Uterus (tissue), 4 donors: ENCODE measurements around the gene DLGAP1. TPM values are rescaled to one million over a fixed set of nuclear protein-coding genes. Genes with fewer than 3 reads are reported as not detected.

Experiments
- DNase-seq, 2 donors: peaks; one replicate each; pipeline ENCODE4 v3.0.0-alpha.2; 2019 to 2020
- H3K27ac ChIP-seq, 2 donors: fragments of 200-600 bp; sonication (generic); 1 replicate in 1 of 2; 2 replicates in 1 of 2; pipeline ENCODE4 v1.5.1; 2016 to 2018
- H3K27me3 ChIP-seq, 2 donors: fragments of 200-600 bp; sonication (generic); one replicate each; pipeline ENCODE4 v1.5.1; 2018 to 2019; ENCODE audit warnings: control low read depth in 1 of 2
- H3K36me3 ChIP-seq, 2 donors: fragments of 200-600 bp; sonication (generic); one replicate each; pipeline ENCODE4 v1.5.1; 2019; ENCODE audit warnings: control low read depth in 1 of 2
- H3K4me1 ChIP-seq, 2 donors: fragments of 200-600 bp; sonication (generic); one replicate each; pipeline ENCODE4 v1.5.1; 2018 to 2019; ENCODE audit warnings: control low read depth in 1 of 2
- H3K4me3 ChIP-seq, 2 donors: fragments of 200-600 bp; sonication (generic); 1 replicate in 1 of 2; 2 replicates in 1 of 2; pipeline ENCODE4 v1.5.1; 2018 to 2019; ENCODE audit warnings: mild to moderate bottlenecking in 1 of 2
- H3K9me3 ChIP-seq, 2 donors: fragments of 200-600 bp; sonication (generic); one replicate each; pipeline ENCODE4 v1.5.1; 2019; ENCODE audit warnings: control low read depth in 1 of 2
- CTCF ChIP-seq, 4 experiments: fragments of 200-600 bp in 2 of 4; fragments of 450-650 bp in 2 of 4; sonication (generic) in 2 of 4; IDR thresholded peaks; one replicate each; pipeline ENCODE4 v1.5.1; 2016 to 2019; ENCODE audit warnings: antibody characterized with exemption in 4 of 4, mild to moderate bottlenecking in 2 of 4, moderate library complexity in 1 of 4
- POLR2A ChIP-seq, 2 donors: fragments of 450-650 bp; IDR thresholded peaks; one replicate each; pipeline ENCODE4 v1.6.1; 2016; ENCODE audit warnings: antibody characterized with exemption in 2 of 2, mild to moderate bottlenecking in 1 of 2, moderate library complexity in 1 of 2
- intact Hi-C: fragments of 100-400 bp; cut with DNase I; formaldehyde crosslinking; loops from one replicate; pipeline ENCODE4 v1.15.1; 2023; ENCODE audit warnings: low total_unique reads
- total RNA-seq, 4 donors: library from RNA; depleted of rRNA in 3 of 4; stranded (reverse); fragments of >200 nt in 3 of 4; gene quantifications; one replicate each; pipeline versions ENCODE4 v1.1.0 to v1.2.4, GENCODE V29; 2014 to 2023
- donor health status: DM: yes; HTN: yes; CAD: no.

Gene DLGAP1
- total RNA-seq, 4 donors from 2014 or later = 1.0 to 9.6 (median 3.3) TPM

DNA sequence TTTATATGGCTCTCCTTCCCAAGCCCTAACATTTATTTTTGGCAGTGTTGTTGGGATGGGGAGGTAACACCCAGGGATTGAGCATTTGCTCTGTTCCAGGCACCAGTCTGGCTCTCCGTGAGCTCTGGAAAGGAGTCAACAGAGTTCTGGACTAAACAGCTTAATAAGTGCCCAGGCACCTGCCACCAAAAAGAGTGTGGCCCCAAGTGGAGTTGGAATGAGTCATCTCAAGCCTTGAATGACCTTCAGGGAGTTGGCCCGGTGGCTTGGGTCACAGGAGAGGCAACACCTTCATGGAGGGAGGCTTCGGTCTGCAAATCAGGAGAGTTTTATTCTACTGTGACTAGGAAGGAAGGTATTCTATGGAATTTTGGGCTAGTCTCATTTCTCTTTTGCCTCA, 203.2 kb downstream of the DLGAP1 start:
- intact Hi-C loops = no loop called here
- Histone ChIP-seq H3K27ac (no peak overlapping the region), H3K27me3 (no peaks in the 10 kb centered on the region), H3K36me3 (no peaks in the 10 kb centered on the region), H3K9me3 (no peaks in the 10 kb centered on the region), H3K4me3 (no peak overlapping the region), H3K4me1 (no peaks in the 10 kb centered on the region)
- DNase-seq = no peak
- no peak for TF ChIP-seq POLR2A (IDR thresholded peaks at IDR 0.05)
- no peak for TF ChIP-seq CTCF (IDR thresholded peaks at IDR 0.05)

- H3K27me3 ChIP-seq = no peaks in the 10 kb centered on the region
- TF ChIP-seq CTCF (IDR thresholded peaks at IDR 0.05) (no peak), POLR2A (IDR thresholded peaks at IDR 0.05) (no peak)
- no peaks in the 10 kb centered on the region for H3K36me3 ChIP-seq
- intact Hi-C loops = no loop called here
- H3K9me3 ChIP-seq = no peaks in the 10 kb centered on the region
- H3K4me1 ChIP-seq = no peaks in the 10 kb centered on the region
- no peak for DNase-seq
- no peak overlapping the region for H3K27ac ChIP-seq
- no peak overlapping the region for H3K4me3 ChIP-seq
Observed at GRCh38 chr18:4251206-4251605, 203.9 kb downstream of the DLGAP1 start.

DNA sequence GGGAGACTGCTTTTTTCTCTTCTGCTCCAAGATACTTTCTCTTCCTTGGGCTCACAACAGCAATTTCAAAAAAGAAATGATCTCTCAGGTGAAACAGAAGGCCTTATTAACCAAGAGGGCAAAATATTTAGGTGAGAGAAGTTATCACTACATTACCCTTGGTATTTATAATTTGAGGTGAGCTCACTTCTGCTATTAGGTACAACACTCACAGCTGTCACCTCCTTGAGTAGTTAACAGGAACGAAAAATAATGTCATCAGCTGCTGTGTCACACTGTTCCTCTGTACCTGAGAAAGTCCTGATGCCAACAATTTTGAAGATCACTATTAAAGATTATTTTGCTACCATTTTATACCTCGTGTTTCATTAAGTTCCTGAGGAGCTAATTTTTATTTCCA, 205.0 kb downstream of the DLGAP1 start:
- TF ChIP-seq CTCF (IDR thresholded peaks at IDR 0.05) = no peak
- no peak for TF ChIP-seq POLR2A (IDR thresholded peaks at IDR 0.05)
- no peak for DNase-seq
- Histone ChIP-seq H3K27me3 (no peaks in the 10 kb centered on the region), H3K9me3 (no peaks in the 10 kb centered on the region), H3K27ac (no peak overlapping the region), H3K36me3 (no peaks in the 10 kb centered on the region), H3K4me1 (no peaks in the 10 kb centered on the region), H3K4me3 (no peak overlapping the region)
- intact Hi-C loops = no loop called here

GRCh38 chr18:4248686-4249085, 206.4 kb downstream of the DLGAP1 start:
- H3K36me3 ChIP-seq = no peaks in the 10 kb centered on the region
- no peak overlapping the region for H3K27ac ChIP-seq
- no peaks in the 10 kb centered on the region for H3K27me3 ChIP-seq
- no peaks in the 10 kb centered on the region for H3K4me1 ChIP-seq
- DNase-seq = no peak
- intact Hi-C loops = no loop called here
- no peaks in the 10 kb centered on the region for H3K9me3 ChIP-seq
- TF ChIP-seq POLR2A (IDR thresholded peaks at IDR 0.05) (no peak), CTCF (IDR thresholded peaks at IDR 0.05) (no peak)
- no peak overlapping the region for H3K4me3 ChIP-seq

DNA sequence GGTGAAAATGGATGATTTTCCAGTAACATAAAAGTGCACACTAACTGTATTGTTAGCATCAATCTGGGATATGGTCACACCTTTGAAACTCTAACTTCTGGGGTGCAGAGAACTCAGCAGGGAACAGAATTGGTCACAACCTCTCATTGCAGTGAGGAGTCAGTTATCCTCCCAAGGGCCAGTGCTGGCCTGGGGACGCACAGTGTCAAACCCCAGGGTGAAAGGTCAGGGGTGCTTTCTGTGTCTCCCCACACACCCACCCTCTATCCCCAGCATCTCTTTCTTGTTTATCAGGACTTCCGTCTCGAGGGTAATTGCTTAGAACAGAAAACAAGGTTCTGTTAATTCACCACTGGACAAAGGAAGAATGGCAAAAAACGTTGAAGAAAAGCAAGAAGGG, 208.7 kb downstream of the DLGAP1 start:
- Histone ChIP-seq H3K9me3 (no peaks in the 10 kb centered on the region), H3K4me1 (no peaks in the 10 kb centered on the region), H3K4me3 (no peak overlapping the region), H3K27ac (no peak overlapping the region), H3K27me3 (no peaks in the 10 kb centered on the region), H3K36me3 (no peaks in the 10 kb centered on the region)
- TF ChIP-seq POLR2A (IDR thresholded peaks at IDR 0.05) (no peak), CTCF (IDR thresholded peaks at IDR 0.05) (no peak)
- DNase-seq = no peak
- intact Hi-C loops = no loop called here
